HG03039 (cell line): ENCODE data around the gene INO80E.

ENCODE experiments used
- ATAC-seq: cut with Tn5 transposase; IDR thresholded peaks from one replicate; pipeline ENCODE4 v1.9.1; 2021; ENCODE audit warnings: mild to moderate bottlenecking, moderate library complexity; ENCODE audit not compliant: unreplicated experiment

Gene INO80E

DNA sequence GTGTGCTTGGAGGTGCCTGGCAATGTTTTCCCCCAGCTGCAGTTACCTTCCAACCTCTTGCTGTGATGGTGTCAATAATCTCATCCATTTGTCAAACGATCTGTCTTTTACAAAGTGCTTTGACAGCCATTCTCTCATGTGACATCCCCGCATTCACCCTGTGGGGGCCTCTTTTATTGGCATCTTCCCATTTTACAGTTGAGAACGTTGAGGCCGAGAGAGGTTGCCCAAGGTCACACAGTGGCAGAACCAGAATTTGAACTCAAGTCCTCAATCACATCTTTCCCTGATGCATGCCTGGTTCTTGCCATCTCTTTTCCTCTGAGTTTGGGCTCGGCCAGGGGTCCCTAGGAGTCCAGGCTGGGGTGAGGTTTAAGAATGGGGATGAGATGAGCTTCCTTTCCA, 20.9 kb upstream of the INO80E start:
- no peak for ATAC-seq

- ATAC-seq = no peak
Observed at GRCh38 chr16:29975811-29976511, 20.1 kb upstream of the INO80E start.

GRCh38 chr16:29977063-29977825, 18.8 kb upstream of the INO80E start:
- no peak for ATAC-seq

GRCh38 chr16:29978081-29978480, 18.0 kb upstream of the INO80E start:
- ATAC-seq = no peak

GRCh38 chr16:29978564-29979270, 17.3 kb upstream of the INO80E start:
- no peak for ATAC-seq

DNA sequence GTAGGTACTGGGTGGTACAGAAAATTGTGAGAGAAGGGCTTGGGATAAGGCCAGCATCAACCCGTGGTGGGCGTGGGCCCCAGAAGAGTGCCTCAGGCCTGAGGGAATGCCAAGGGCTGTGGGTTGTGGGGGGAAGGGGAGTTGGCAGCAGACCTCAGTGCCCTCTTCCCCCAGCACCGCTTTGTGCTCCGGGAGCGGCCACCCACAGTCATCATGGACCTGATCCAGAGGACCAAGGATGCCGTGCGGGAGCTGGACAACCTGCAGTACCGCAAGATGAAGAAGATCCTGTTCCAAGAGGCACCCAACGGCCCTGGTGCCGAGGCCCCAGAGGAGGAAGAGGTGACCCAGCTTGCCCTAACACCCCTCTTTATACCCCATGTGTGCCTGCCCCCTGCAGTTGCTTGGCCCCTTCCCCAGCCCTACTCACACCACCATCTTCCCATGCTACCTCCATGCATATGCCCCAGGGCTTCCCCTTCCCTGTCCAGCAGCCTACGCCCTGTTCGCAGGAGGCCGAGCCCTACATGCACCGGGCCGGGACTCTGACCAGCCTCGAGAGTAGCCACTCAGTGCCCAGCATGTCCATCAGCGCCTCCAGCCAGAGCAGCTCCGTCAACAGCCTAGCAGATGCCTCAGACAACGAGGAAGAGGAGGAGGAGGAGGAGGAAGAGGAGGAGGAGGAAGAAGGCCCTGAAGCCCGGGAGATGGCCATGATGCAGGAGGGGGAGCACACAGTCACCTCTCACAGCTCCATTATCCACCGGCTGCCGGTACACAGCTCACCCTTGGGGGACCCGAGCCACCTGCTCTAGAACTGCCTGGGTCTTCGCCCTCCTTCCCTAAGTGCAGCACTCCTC, 13.3 kb upstream of the INO80E start:
- ATAC-seq = no peak

DNA sequence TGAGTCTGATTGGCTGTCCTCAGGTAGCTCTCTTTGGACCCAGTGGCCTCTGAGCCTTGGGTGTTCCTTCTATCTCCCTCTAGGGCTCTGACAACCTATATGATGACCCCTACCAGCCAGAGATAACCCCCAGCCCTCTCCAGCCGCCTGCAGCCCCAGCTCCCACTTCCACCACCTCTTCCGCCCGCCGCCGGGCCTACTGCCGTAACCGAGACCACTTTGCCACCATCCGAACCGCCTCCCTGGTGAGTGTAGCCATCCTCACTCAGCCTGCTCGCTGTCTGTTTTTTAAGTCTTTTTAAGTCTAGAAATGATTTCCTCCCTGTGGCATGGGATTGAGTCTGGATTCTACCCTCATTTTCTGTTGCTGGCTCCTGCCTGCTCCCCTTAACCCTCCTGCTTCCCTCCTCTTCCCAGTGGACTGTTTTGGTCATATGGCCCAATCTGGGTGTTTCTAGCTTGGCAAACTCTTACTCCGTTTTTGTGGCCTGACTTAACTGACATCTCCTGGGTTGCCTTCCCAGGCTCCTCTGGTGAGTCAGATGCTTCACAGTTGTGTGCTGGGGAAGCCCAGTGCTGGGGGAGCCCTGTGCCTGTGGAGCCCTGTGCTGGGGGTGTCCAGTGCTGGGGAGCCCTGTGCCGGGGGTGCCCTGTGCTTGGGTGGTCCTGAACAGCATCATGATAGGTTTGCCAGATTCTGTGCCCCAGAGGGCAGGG, 12.5 kb upstream of the INO80E start:
- ATAC-seq = no peak

GRCh38 chr16:29984137-29984763, 11.8 kb upstream of the INO80E start:
- ATAC-seq = no peak

- ATAC-seq = no peak
Observed at GRCh38 chr16:29984764-29985147, 11.3 kb upstream of the INO80E start.

DNA sequence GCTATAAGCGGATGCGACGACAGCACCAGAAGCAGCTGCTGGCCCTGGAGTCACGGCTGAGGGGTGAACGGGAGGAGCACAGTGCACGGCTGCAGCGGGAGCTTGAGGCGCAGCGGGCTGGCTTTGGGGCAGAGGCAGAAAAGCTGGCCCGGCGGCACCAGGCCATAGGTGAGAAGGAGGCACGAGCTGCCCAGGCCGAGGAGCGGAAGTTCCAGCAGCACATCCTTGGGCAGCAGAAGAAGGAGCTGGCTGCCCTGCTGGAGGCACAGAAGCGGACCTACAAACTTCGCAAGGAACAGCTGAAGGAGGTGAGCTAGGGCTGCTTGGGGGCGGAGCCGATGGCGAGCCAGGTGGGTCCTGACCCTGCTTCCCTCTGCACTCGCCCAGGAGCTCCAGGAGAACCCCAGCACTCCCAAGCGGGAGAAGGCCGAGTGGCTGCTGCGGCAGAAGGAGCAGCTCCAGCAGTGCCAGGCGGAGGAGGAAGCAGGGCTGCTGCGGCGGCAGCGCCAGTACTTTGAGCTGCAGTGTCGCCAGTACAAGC, 10.7 kb upstream of the INO80E start:
- ATAC-seq = no peak

DNA sequence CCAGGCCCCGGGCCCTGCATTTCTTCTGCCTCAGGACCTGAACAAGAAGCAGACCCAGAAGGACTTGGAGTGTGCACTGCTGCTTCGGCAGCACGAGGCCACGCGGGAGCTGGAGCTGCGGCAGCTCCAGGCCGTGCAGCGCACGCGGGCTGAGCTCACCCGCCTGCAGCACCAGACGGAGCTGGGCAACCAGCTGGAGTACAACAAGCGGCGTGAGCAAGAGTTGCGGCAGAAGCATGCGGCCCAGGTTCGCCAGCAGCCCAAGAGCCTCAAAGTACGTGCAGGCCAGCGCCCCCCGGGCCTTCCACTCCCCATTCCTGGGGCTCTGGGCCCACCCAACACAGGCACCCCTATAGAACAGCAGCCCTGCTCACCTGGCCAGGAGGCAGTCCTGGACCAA, 9.8 kb upstream of the INO80E start:
- ATAC-seq = no peak

GRCh38 chr16:29986931-29987330, 9.1 kb upstream of the INO80E start:
- no peak for ATAC-seq

- no peak for ATAC-seq
Observed at GRCh38 chr16:29987371-29988085, 8.5 kb upstream of the INO80E start.

- ATAC-seq = no peak
Observed at GRCh38 chr16:29988346-29989075, 7.5 kb upstream of the INO80E start.

DNA sequence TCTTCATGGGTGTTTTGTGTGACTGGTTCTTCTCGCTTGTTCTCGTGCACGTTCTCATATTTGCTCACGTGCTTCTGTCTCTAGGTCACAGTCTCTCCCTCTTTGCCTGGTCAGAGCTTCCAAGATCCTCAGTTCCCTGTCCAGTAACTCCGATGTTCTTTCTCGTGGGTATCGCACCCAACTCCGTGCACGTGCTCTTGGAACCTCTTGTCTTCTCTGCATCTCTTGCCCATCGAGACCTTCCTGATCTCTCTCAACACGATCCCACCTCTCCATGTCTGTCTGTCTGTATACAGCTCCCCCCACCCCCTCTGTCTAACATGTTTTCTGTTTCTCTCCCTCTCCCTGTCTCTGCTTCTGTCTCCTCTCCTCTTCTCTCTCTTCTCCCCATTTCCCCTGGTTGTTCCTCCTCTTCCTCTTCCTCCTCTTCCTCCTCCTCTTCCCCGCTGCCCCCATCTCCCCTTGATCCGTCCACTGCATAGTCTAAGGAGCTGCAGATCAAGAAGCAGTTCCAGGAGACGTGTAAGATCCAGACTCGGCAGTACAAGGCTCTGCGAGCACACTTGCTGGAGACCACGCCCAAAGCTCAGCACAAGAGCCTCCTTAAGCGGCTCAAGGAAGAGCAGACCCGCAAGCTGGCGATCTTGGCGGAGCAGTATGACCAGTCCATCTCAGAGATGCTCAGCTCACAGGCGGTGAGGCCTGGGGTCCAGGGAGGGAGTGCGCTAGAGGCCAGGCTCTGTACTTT, 6.8 kb upstream of the INO80E start:
- no peak for ATAC-seq

DNA sequence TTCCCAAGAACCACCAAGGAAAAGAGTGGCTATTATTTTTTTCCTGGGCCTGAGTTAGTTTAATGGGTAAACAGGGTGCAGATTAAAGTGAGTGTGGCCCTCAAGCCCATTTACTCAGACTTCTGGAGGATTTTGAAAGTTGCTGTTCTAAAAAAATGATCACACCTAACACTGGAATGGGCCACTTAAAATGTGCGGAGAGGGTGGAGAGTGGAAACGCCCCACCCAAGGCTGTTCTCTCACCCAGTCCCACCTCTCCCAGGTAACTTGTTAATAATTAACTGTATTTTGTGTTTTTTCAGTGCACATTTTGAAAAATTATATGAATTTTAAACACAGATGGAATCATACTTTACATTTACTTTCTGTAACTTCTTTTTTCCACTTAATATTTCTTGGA, 6.0 kb upstream of the INO80E start:
- no peak for ATAC-seq

DNA sequence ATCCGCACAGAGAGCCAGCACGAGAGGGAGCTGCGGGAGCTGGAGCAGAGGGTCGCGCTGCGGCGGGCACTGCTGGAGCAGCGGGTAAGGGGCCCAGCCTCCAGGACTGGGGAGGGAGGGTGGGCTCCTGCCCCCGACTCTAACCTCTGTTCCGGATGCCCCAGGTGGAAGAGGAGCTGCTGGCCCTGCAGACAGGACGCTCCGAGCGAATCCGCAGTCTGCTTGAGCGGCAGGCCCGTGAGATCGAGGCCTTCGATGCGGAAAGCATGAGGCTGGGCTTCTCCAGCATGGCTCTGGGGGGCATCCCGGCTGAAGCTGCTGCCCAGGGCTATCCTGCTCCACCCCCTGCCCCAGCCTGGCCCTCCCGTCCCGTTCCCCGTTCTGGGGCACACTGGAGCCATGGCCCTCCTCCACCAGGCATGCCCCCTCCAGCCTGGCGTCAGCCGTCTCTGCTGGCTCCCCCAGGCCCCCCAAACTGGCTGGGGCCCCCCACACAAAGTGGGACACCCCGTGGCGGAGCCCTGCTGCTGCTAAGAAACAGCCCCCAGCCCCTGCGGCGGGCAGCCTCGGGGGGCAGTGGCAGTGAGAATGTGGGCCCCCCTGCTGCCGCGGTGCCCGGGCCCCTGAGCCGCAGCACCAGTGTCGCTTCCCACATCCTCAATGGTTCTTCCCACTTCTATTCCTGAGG, 5.0 kb upstream of the INO80E start:
- no peak for ATAC-seq
